Transverse colon (tissue), 4 donors: ENCODE measurements around the gene ARID4B. TPM values are rescaled to one million over a fixed set of nuclear protein-coding genes. Genes with fewer than 3 reads are reported as not detected.

Experiments
- DNase-seq: peaks from one replicate; pipeline ENCODE4 v3.0.0-alpha.2; 2019
- H3K27ac ChIP-seq, 4 donors: fragments of 200-600 bp; sonication (generic); 2 replicates each; pipeline ENCODE4 v1.5.1; 2016 to 2018; ENCODE audit warnings: inconsistent platforms in 4 of 4
- H3K27me3 ChIP-seq: fragments of 200-600 bp; sonication (generic); 2 replicates; pipeline ENCODE4 v1.5.1; 2017; ENCODE audit warnings: inconsistent platforms
- H3K36me3 ChIP-seq, 4 donors: fragments of 200-600 bp; sonication (generic); 2 replicates each; pipeline ENCODE4 v1.5.1; 2017 to 2019; ENCODE audit warnings: inconsistent platforms in 4 of 4
- H3K4me1 ChIP-seq, 4 donors: fragments of 200-600 bp; sonication (generic); 2 replicates each; pipeline ENCODE4 v1.5.1; 2017 to 2020; ENCODE audit warnings: inconsistent platforms in 4 of 4
- H3K4me3 ChIP-seq, 4 donors: fragments of 200-600 bp; sonication (generic); 1 replicate in 1 of 4; 2 replicates in 3 of 4; pipeline versions ENCODE4 v1.5.1 to v1.6.1; 2017 to 2019; ENCODE audit warnings: inconsistent platforms in 4 of 4
- H3K9me3 ChIP-seq, 2 donors: fragments of 200-600 bp; sonication (generic); 2 replicates each; pipeline ENCODE4 v1.5.1; 2017 to 2019; ENCODE audit warnings: inconsistent platforms in 2 of 2
- CTCF ChIP-seq, 5 experiments: fragments of 200-600 bp in 3 of 5; fragments of 450-650 bp in 2 of 5; sonication (generic) in 3 of 5; IDR thresholded peaks; 1 replicate in 2 of 5; 2 replicates in 3 of 5; pipeline ENCODE4 v1.5.1; 2016 to 2017; ENCODE audit warnings: antibody characterized with exemption in 5 of 5, inconsistent platforms in 3 of 5, mild to moderate bottlenecking in 2 of 5, moderate library complexity in 1 of 5
- EP300 ChIP-seq: sonication (generic); formaldehyde crosslinking; IDR thresholded peaks from one replicate; pipeline ENCODE4 v1.6.1; 2017; ENCODE audit warnings: antibody characterized with exemption, low read depth
- POLR2A ChIP-seq: fragments of 450-650 bp; IDR thresholded peaks from one replicate; pipeline ENCODE4 v1.6.1; 2016; ENCODE audit warnings: antibody characterized with exemption, mild to moderate bottlenecking, moderate library complexity
- POLR2AphosphoS5 ChIP-seq, 3 donors: sonication (generic); formaldehyde crosslinking; IDR thresholded peaks; one replicate each; pipeline ENCODE4 v1.6.1; 2016; ENCODE audit warnings: antibody characterized with exemption in 3 of 3
- WGBS, 2 donors: methylation state at CpG; one replicate each; pipeline ENCODE4 v1.1.5; 2018; ENCODE audit warnings: low coverage in 1 of 2; 5-methylcytosine and 5-hydroxymethylcytosine counted together
- in situ Hi-C, 4 donors: fragments of 200-750 bp; cut with MboI; loops; one replicate each; pipeline versions ENCODE4 v1.15.0 to v1.15.1; 2017; ENCODE audit warnings: low sequenced_read_pairs in 3 of 4, low pct_ligation_motif_present in 1 of 4, low pct_unique_long_range_greater_than_20kb in 1 of 4
- intact Hi-C: fragments of 100-400 bp; cut with DNase I; formaldehyde crosslinking; loops from one replicate; pipeline ENCODE4 v1.15.1; 2023; ENCODE audit warnings: low total_unique reads
- total RNA-seq, 4 donors: library from RNA; depleted of rRNA; stranded (reverse); fragments of >200 nt; gene quantifications; one replicate each; pipeline ENCODE4 v1.1.0, GENCODE V29; 2016

ARID4B gene
- total RNA-seq, 4 donors from 2014 or later, result 9.2 to 52.0 (median 34.0) TPM

- Histone ChIP-seq H3K27ac (no peak overlapping the region), H3K36me3 (peaks cover 0 to 7% (median 2%) of the 10 kb centered on the region in 4 donors), H3K4me3 (no peak overlapping the region), H3K4me1 (peaks cover 20 to 38% (median 30%) of the 10 kb centered on the region in 4 donors), H3K27me3 (no peaks in the 10 kb centered on the region), H3K9me3 (no peaks in the 10 kb centered on the region)
- no peak for DNase-seq
- intact Hi-C loops, result no loop called here
- in situ Hi-C loops, result no loop called here
- WGBS, 2 donors, result 42 to 43% methylated on average over 3 of the region's 3 CpGs
- TF ChIP-seq CTCF (IDR thresholded peaks at IDR 0.05) (no peak), POLR2AphosphoS5 (IDR thresholded peaks at IDR 0.05) (no peak), POLR2A (no peak), EP300 (no peak)
Observed at GRCh38 chr1:235331401-235331800, 3.4 kb upstream of the ARID4B start.

DNA sequence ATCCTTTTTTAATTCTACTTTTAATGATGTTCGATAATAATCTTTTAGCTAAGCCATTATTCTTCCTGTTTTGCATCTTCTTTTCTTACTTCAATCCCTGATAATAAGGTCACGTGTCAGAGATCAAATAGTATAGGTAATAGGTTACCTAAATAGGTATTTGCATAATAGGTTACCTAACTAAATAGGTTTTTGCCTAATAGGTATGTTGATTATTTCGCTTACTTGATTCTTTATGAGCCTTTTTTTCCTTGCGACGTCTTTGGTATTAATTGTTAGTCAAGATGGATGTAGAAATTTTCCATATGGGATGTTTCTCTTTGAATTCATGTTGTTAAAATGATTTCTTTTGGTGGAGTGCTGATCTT, 2.9 kb upstream of the ARID4B start:
- WGBS, 2 donors, result 73 to 75% methylated on average over 5 of the region's 5 CpGs
- DNase-seq, result no peak
- Histone ChIP-seq H3K27me3 (no peaks in the 10 kb centered on the region), H3K9me3 (no peaks in the 10 kb centered on the region), H3K4me1 (peaks cover 21 to 43% (median 35%) of the 10 kb centered on the region in 4 donors), H3K27ac (peak overlapping the region; percentile 89 to 100 (median 96)), H3K4me3 (no peak overlapping the region), H3K36me3 (peaks cover 0 to 2% (median under 1%) of the 10 kb centered on the region in 4 donors)
- TF ChIP-seq POLR2AphosphoS5 (IDR thresholded peaks at IDR 0.05) (no peak), EP300 (no peak), CTCF (IDR thresholded peaks at IDR 0.05) (no peak), POLR2A (no peak)
- intact Hi-C loops, result no loop called here
- in situ Hi-C loops, result no loop called here

DNA sequence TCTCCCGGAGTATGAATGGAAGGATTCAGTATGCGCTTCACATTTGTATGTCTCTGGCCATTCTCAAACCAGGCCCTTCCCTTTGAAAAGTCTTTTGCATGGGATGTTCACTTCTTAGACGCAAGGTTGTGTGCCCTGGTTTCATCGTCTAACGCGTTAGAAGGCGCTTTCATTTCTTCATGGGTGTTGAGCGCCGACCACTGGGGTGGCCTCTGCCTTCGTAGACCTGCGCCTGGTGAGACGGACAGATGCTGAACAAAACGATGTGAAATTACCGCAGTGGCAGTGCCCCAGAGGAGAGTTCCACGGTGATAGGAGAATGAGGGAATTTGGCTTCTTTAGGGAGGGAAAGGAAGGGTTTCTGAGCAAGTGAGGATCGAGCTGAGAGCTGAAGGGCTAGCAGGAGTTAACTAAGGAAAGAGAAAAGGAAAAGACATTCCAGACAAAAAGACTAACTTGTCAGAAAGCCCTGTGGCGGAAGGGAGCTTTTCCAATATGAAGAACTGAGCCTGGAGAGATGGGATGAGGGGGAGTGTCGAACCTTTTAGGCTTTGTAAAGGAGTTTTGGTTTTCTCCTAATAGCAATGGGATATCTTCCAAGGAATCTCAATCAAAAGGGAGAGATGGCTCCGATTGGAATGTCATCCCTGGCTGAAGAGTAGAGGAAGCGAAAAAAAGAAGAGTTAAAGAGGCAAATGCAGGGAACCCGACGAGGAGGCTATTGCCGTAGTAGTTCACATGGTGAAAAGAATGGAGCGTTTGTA, 1.3 kb upstream of the ARID4B start:
- in situ Hi-C loops (no loop called here), intact Hi-C loops (loop anchor here (10.0 kb wide), 1 partner anchor 75 kb away; no protein-coding TSS in a partner anchor)
- no peaks in the 10 kb centered on the region for H3K36me3 ChIP-seq
- no peaks in the 10 kb centered on the region for H3K9me3 ChIP-seq
- TF ChIP-seq CTCF (IDR thresholded peaks at IDR 0.05) (peak in 1 of 5 experiments; percentile 19), POLR2AphosphoS5 (IDR thresholded peaks at IDR 0.05) (no peak), POLR2A (no peak), EP300 (no peak)
- peak overlapping the region; percentile 19 to 77 (median 64) for H3K4me3 ChIP-seq
- H3K4me1 ChIP-seq, result peaks cover 31 to 59% (median 45%) of the 10 kb centered on the region in 4 donors
- peak overlapping the region; percentile 89 to 100 (median 96) for H3K27ac ChIP-seq
- 1 to 2% methylated on average over 19 to 24 of the region's 24 CpGs for WGBS, 2 donors
- no peaks in the 10 kb centered on the region for H3K27me3 ChIP-seq
- peak; percentile 51 for DNase-seq

- intact Hi-C loops, result loop anchor here (10.0 kb wide), 1 partner anchor 74 kb away; no protein-coding TSS in a partner anchor
- WGBS, 2 donors, result 0% methylated on average over 20 to 53 of the region's 54 CpGs
- in situ Hi-C loops, result no loop called here
Observed at GRCh38 chr1:235328271-235329138, 526 bp upstream of the ARID4B start, which contains the start of gene GGPS1. TSS of gene GGPS1 (plus strand) at chr1:235328570. CDS start at chr1:235335265, 6,695 bp downstream.

More at GRCh38 chr1:235328271-235329138, 526 bp upstream of the ARID4B start, which contains the start of gene GGPS1:
- peak; percentile 98 for DNase-seq
- Histone ChIP-seq H3K27me3 (no peaks in the 10 kb centered on the region), H3K4me1 (peaks cover 31 to 66% (median 48%) of the 10 kb centered on the region in 4 donors), H3K27ac (peak within 1 kb of the TSS; percentile 95 to 100 (median 97)), H3K9me3 (no peaks in the 10 kb centered on the region), H3K36me3 (no peaks in the 10 kb centered on the region), H3K4me3 (peak within 1 kb of the TSS; percentile 66 to 100 (median 96))
- TF ChIP-seq POLR2AphosphoS5 (IDR thresholded peaks at IDR 0.05) (peak; percentile 82 to 96 (median 94)), POLR2A (peak; percentile 88), CTCF (IDR thresholded peaks at IDR 0.05) (peak in 2 of 5 experiments; percentile 9 to 47), EP300 (no peak)
